Chondrocyte (in vitro differentiated cells): Measurements from ENCODE around the gene CIB1. TPM values are rescaled to one million over a fixed set of nuclear protein-coding genes. Genes with fewer than 3 reads are reported as not detected.

Experiments
- DNase-seq: peaks from one replicate; pipeline ENCODE4 v3.0.0; 2021; ENCODE audit warnings: mixed read lengths, low spot score
- H3K27ac Mint-ChIP-seq: one replicate; pipeline ENCODE4 v1.8.0; 2021; ENCODE audit warnings: mild to moderate bottlenecking, moderate library complexity, mixed read lengths; ENCODE audit not compliant: unreplicated experiment
- H3K27me3 Mint-ChIP-seq: 2 replicates; pipeline ENCODE4 v1.8.0; 2021; ENCODE audit warnings: low read depth, mixed read lengths
- H3K36me3 Mint-ChIP-seq: 2 replicates; pipeline ENCODE4 v1.8.0; 2021; ENCODE audit warnings: low read depth, mixed read lengths
- H3K4me1 Mint-ChIP-seq: 2 replicates; pipeline ENCODE4 v1.8.0; 2021; ENCODE audit warnings: low read depth, mild to moderate bottlenecking, mixed read lengths
- H3K4me3 Mint-ChIP-seq: one replicate; pipeline ENCODE4 v1.8.0; 2021; ENCODE audit warnings: mild to moderate bottlenecking, moderate library complexity, mixed read lengths; ENCODE audit not compliant: unreplicated experiment
- H3K9me3 Mint-ChIP-seq: 2 replicates; pipeline ENCODE4 v1.8.0; 2021; ENCODE audit warnings: low read depth, mixed read lengths
- total RNA-seq: library from RNA; stranded (reverse); gene quantifications from 3 replicates; pipeline ENCODE4 v1.2.1, GENCODE V29; 2021
- TF ChIP-seq, protein P1 (sequence below): fragments of 200-600 bp; sonication (generic); IDR thresholded peaks from 2 replicates; pipeline ENCODE4 v1.5.0; 2021; ENCODE audit warnings: antibody characterized with exemption, mild to moderate bottlenecking, moderate library complexity

The CIB1 gene
- total RNA-seq, 1 donor from 2014 or later, result 42.4 TPM

GRCh38 chr15:90268415-90268814 is 34.7 kb upstream of the CIB1 start:
- Mint-ChIP-seq H3K36me3 (peaks cover 19% of the 10 kb centered on the region), H3K27me3 (no peaks in the 10 kb centered on the region), H3K27ac (peak overlapping the region; percentile 55), H3K9me3 (no peaks in the 10 kb centered on the region), H3K4me3 (peak overlapping the region; percentile 62), H3K4me1 (peaks cover 46% of the 10 kb centered on the region)
- no peak for DNase-seq
- TF ChIP-seq, protein P1, sequence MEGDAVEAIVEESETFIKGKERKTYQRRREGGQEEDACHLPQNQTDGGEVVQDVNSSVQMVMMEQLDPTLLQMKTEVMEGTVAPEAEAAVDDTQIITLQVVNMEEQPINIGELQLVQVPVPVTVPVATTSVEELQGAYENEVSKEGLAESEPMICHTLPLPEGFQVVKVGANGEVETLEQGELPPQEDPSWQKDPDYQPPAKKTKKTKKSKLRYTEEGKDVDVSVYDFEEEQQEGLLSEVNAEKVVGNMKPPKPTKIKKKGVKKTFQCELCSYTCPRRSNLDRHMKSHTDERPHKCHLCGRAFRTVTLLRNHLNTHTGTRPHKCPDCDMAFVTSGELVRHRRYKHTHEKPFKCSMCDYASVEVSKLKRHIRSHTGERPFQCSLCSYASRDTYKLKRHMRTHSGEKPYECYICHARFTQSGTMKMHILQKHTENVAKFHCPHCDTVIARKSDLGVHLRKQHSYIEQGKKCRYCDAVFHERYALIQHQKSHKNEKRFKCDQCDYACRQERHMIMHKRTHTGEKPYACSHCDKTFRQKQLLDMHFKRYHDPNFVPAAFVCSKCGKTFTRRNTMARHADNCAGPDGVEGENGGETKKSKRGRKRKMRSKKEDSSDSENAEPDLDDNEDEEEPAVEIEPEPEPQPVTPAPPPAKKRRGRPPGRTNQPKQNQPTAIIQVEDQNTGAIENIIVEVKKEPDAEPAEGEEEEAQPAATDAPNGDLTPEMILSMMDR, result no peak

DNA sequence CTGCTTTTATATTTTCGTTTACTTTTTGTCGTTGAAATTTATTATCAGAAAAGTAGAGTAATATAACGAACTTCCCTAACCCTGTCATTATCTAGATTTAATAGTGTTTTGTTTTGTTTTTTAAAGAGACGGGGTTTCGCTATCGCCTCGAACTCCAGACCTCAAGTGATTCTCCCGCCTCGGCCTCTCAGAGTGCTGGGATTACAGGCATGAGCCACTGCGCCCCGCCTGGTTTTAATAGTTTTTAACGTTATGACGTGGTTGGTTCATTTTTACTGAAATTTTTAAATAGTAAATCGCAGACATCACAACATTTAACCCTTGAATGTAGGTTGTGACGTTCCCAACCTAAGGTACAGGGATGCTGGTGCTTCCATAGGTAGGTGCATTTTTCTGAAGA is 32.7 kb upstream of the CIB1 start:
- H3K4me3 Mint-ChIP-seq, result peak overlapping the region; percentile 94
- no peaks in the 10 kb centered on the region for H3K9me3 Mint-ChIP-seq
- TF ChIP-seq, protein P1, result peak; percentile 13
- H3K36me3 Mint-ChIP-seq, result peaks cover 13% of the 10 kb centered on the region
- no peak for DNase-seq
- H3K27me3 Mint-ChIP-seq, result no peaks in the 10 kb centered on the region
- H3K4me1 Mint-ChIP-seq, result peaks cover 46% of the 10 kb centered on the region
- peak overlapping the region; percentile 96 for H3K27ac Mint-ChIP-seq

GRCh38 chr15:90266061-90266431 is 32.3 kb upstream of the CIB1 start:
- Mint-ChIP-seq H3K9me3 (no peaks in the 10 kb centered on the region), H3K27me3 (no peaks in the 10 kb centered on the region), H3K36me3 (peaks cover 11% of the 10 kb centered on the region), H3K4me3 (peak overlapping the region; percentile 94), H3K4me1 (peaks cover 46% of the 10 kb centered on the region), H3K27ac (peak overlapping the region; percentile 96)
- TF ChIP-seq, protein P1, result no peak
- DNase-seq, result no peak

DNA sequence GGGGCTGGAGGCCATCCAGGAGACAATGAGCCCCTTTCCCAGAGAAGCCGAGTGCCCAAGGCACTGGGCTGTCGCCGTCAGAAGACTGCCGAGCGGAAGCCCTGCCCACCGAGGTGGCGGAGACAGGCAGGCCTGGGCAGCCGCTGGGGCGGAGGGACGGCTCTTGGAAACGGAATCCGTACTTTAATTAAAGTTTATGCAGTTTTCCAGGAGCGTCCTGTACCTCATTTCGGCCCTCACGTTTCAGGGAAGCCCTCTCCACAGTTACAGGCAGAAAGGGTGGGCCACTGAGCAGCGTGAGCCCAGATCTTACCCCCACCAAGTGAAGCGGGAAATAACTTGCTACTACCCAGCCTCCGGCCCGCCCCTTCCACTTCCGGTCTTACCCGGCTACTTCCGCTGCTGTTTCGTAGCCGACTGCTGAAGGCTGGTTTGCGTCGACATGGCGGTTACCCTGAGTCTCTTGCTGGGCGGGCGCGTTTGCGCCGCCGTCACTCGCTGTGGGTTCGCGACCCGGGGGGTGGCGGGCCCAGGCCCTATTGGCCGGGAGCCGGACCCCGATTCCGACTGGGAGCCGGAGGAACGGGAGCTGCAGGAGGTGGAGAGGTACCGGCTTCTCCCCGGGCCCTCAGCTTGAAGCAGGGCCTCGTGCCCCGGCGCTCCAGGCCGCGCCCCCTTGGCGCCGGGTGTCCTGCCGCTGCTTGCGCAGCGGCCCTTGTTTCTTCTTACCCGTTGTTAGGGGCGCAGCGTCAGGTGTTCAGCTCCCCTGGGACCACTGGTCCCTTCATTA is 31.7 kb upstream of the CIB1 start, which contains the start of gene NGRN:
TSS of gene NGRN (plus strand) at position 402 of the 790 bp plus-strand sequence. CDS start at position 443, 41 bp downstream.
- DNase-seq, result peak; percentile 96
- TF ChIP-seq, protein P1, result no peak
- no peaks in the 10 kb centered on the region for H3K9me3 Mint-ChIP-seq
- H3K27ac Mint-ChIP-seq, result peak within 1 kb of the TSS; percentile 96
- H3K4me3 Mint-ChIP-seq, result peak within 1 kb of the TSS; percentile 94
- peaks cover 44% of the 10 kb centered on the region for H3K4me1 Mint-ChIP-seq
- H3K36me3 Mint-ChIP-seq, result peaks cover 11% of the 10 kb centered on the region
- no peaks in the 10 kb centered on the region for H3K27me3 Mint-ChIP-seq

DNA sequence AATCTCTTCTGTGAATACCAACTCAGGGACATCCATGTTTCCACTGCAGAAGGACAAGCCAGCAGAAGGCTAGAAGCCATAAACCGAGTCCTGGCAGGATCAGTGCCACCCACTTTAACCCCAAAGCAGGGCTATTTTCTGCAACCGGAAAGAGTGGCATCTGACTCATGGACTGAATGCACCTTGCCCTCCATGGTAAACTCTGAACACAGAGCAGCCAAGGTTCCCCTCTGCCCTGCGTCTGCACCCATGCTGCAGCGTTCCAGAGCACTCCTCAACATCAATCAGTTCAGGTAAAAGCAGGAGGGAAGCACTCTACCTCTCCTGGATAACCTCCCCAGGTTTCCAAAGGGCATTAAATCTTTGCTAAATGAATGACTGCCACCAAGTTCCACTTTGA is 30.9 kb upstream of the CIB1 start:
- DNase-seq, result no peak
- TF ChIP-seq, protein P1, result no peak
- Mint-ChIP-seq H3K4me3 (peak overlapping the region; percentile 94), H3K36me3 (peaks cover 6% of the 10 kb centered on the region), H3K4me1 (peaks cover 36% of the 10 kb centered on the region), H3K9me3 (no peaks in the 10 kb centered on the region), H3K27ac (peak overlapping the region; percentile 96), H3K27me3 (no peaks in the 10 kb centered on the region)
